ENCODE data around the gene ENOSF1. TPM values are rescaled to one million over a fixed set of nuclear protein-coding genes. Genes with fewer than 3 reads are reported as not detected.
A peak's percentile ranks its signal among the peaks of the same experiment; 100 is the strongest.

The ENOSF1 gene
- total and polyA plus RNA-seq, 4 donors: 24.8 to 63.6 (median 45.1) TPM

DNA sequence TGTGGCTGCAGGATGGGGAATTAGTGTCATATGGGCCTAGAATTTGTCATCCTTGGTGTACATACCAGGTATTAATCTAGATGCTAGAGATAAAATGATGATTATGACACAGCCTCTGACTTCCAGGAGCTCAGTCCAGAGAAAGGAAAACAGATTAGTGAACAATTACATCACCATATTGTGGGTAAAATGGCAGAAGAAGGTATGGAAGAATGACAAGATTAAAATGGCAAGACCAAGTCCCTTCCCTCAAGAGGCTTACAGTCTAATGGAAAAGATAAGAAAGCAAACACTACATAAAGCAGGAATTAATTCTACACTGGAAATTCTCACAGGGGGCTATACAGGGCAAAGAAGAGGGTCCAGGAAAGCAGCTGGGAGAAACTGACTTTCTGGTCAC, 80.9 kb downstream of the ENOSF1 start:
- Histone ChIP-seq H3K4me1 (ENCODE audit: control insufficient read depth, insufficient read depth, low read length) (no peaks in the 10 kb centered on the region), H3K4me3 (ENCODE audit: low read depth, low read length) (no peak overlapping the region), H3K27me3 (ENCODE audit: control insufficient read depth, insufficient read depth, low read length) (no peaks in the 10 kb centered on the region), H3K36me3 (ENCODE audit: control insufficient read depth, insufficient read depth, low read length) (peaks cover 2% of the 10 kb centered on the region), H3K9me3 (ENCODE audit: control insufficient read depth, insufficient read depth, low read length) (no peaks in the 10 kb centered on the region), H3K27ac (ENCODE audit: low read depth, low read length) (no peak overlapping the region)
- no peak for DNase-seq (ENCODE audit: low read depth in 4 of 6, low spot score in 6 of 6)

DNA sequence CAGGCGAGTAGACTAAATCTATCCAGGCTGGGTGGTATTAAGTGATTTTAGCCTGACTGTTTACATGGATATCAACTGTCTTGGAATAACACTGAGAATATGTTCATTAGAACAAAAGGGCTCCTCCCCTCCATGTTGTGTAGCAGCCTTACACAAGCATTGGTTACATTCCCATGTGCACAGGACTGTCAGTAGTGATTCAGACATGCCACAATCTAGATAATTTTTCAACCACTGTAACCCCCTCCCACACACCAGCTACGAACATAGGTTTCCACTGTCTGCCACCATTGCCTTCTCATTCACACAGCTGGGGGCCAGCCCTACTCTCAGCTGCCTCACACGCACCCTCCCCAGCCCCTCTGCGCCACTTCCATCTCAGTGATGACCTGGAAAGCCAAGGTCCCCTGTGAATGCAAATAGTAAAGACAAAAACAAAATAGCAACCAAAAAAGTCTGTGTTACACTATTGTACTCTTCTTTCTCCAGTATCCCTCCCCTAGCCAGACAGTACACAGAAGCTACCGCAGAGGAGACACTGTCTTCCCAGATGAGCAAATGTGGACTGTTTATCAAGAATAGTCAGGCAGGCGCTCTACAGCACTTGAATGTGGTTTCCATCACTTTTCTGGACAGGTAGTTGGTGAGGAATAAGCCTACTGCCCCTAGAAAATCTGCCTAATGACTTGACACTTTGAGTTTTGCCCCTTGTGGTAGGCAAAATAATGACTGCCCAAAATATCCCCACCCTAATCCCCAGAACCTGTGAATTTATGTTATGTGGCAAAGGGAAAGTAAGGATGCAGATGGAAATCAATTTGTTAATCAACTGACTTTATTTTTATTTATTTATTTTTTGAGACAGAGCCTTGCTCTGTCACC, 82.9 kb downstream of the ENOSF1 start:
- WGBS (ENCODE audit: insufficient coverage): 95% methylated on average over 4 of the region's 6 CpGs
- Histone ChIP-seq H3K27ac (ENCODE audit: low read depth, low read length) (no peak overlapping the region), H3K4me1 (ENCODE audit: control insufficient read depth, insufficient read depth, low read length) (no peaks in the 10 kb centered on the region), H3K27me3 (ENCODE audit: control insufficient read depth, insufficient read depth, low read length) (no peaks in the 10 kb centered on the region), H3K36me3 (ENCODE audit: control insufficient read depth, insufficient read depth, low read length) (peaks cover 2% of the 10 kb centered on the region), H3K9me3 (ENCODE audit: control insufficient read depth, insufficient read depth, low read length) (no peaks in the 10 kb centered on the region), H3K4me3 (ENCODE audit: low read depth, low read length) (no peak overlapping the region)
- DNase-seq (ENCODE audit: low read depth in 4 of 6, low spot score in 6 of 6): no peak

DNA sequence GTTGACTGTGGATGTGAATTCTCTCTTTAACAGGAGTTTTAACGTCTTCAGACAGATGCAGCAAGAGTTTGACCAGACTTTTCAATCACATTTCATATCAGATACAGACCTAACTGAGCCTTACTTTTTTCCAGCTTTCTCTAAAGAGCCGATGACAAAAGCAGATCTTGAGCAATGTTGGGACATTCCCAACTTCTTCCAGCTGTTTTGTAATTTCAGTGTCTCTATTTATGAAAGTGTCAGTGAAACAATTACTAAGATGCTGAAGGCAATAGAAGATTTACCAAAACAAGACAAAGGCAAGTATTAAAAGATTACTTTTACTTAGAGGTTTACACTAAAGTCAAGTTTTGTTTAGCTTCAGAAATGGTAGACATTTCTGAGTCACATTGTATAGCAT, 85.2 kb downstream of the ENOSF1 start:
- Histone ChIP-seq H3K9me3 (ENCODE audit: control insufficient read depth, insufficient read depth, low read length) (no peaks in the 10 kb centered on the region), H3K27me3 (ENCODE audit: control insufficient read depth, insufficient read depth, low read length) (no peaks in the 10 kb centered on the region), H3K36me3 (ENCODE audit: control insufficient read depth, insufficient read depth, low read length) (peaks cover 2% of the 10 kb centered on the region), H3K4me1 (ENCODE audit: control insufficient read depth, insufficient read depth, low read length) (no peaks in the 10 kb centered on the region), H3K4me3 (ENCODE audit: low read depth, low read length) (no peak overlapping the region), H3K27ac (ENCODE audit: low read depth, low read length) (no peak overlapping the region)
- DNase-seq (ENCODE audit: low read depth in 4 of 6, low spot score in 6 of 6): no peak
- WGBS (ENCODE audit: insufficient coverage): 86% methylated on average over 1 of the region's 2 CpGs

DNA sequence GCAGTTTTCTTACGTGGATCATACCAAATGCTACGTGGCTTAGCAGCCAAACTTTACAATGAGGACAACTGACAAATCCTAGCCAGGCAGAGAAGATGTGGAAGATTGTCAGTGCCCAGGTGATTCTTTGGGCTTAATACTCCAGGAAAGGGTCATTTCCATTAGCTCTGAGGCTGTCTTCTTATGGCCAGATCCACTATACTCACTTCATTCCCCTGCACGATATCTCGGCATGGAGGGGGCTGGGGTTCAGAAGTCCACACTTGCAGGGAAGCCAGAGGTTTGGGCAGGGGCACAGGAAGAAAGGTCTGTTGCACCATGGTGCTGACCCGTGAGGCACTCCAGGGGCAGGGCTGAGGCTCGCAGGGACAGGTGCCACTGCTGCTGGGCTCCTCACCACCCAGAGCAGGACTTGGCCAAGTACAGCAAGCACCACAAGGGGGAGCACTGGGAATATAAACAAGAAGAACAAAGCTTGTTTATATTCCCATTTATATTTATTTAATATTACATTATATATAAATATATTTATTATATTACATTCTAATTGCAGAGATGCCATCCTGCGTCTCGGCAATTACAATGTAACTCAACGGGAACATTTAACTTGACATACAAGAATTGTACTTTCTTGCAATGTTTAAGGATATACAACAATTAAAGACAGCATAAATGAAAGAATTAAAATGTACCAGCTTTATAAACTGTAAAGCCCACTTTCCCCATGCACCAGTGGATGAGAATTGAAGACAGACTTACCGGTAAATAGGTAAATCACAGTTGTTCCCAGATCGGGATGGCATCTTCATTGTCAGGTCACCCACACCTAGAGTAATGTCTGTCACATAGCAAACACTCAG, 88.4 kb downstream of the ENOSF1 start:
- Histone ChIP-seq H3K27ac (ENCODE audit: low read depth, low read length) (no peak overlapping the region), H3K9me3 (ENCODE audit: control insufficient read depth, insufficient read depth, low read length) (no peaks in the 10 kb centered on the region), H3K4me1 (ENCODE audit: control insufficient read depth, insufficient read depth, low read length) (no peaks in the 10 kb centered on the region), H3K36me3 (ENCODE audit: control insufficient read depth, insufficient read depth, low read length) (peaks cover 2% of the 10 kb centered on the region), H3K27me3 (ENCODE audit: control insufficient read depth, insufficient read depth, low read length) (no peaks in the 10 kb centered on the region), H3K4me3 (ENCODE audit: low read depth, low read length) (no peak overlapping the region)
- peak in 5 of 6 donors; percentile 44 to 90 (median 53) for DNase-seq (ENCODE audit: low read depth in 4 of 6, low spot score in 6 of 6)
- WGBS (ENCODE audit: insufficient coverage): 84% methylated on average over 5 of the region's 11 CpGs

DNA sequence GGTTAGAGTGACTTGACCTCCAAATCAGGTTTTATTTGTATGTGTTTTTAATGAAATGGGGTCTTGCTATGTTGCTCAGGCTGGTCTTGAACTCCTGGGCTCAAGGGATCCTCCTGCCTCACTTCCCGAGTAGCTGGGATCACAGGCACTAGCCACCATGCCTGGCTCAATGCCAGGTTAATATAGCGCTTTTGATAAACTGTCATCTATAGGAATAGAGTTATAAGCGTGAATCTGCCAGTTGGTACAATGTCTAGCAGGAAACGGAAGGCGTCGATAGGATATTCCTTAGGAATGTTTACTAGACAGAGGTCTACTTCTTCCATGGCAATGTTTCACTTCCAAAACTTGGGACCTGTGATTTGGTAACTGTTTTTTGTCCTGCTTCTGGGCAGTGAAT, 90.1 kb downstream of the ENOSF1 start:
- DNase-seq (ENCODE audit: low read depth in 4 of 6, low spot score in 6 of 6): no peak
- no peak overlapping the region for H3K4me3 ChIP-seq (ENCODE audit: low read depth, low read length)
- no peak overlapping the region for H3K27ac ChIP-seq (ENCODE audit: low read depth, low read length)
- no peaks in the 10 kb centered on the region for H3K9me3 ChIP-seq (ENCODE audit: control insufficient read depth, insufficient read depth, low read length)
- no peaks in the 10 kb centered on the region for H3K36me3 ChIP-seq (ENCODE audit: control insufficient read depth, insufficient read depth, low read length)
- no peaks in the 10 kb centered on the region for H3K4me1 ChIP-seq (ENCODE audit: control insufficient read depth, insufficient read depth, low read length)
- no peaks in the 10 kb centered on the region for H3K27me3 ChIP-seq (ENCODE audit: control insufficient read depth, insufficient read depth, low read length)
- 71% methylated on average over 2 of the region's 6 CpGs for WGBS (ENCODE audit: insufficient coverage)

DNA sequence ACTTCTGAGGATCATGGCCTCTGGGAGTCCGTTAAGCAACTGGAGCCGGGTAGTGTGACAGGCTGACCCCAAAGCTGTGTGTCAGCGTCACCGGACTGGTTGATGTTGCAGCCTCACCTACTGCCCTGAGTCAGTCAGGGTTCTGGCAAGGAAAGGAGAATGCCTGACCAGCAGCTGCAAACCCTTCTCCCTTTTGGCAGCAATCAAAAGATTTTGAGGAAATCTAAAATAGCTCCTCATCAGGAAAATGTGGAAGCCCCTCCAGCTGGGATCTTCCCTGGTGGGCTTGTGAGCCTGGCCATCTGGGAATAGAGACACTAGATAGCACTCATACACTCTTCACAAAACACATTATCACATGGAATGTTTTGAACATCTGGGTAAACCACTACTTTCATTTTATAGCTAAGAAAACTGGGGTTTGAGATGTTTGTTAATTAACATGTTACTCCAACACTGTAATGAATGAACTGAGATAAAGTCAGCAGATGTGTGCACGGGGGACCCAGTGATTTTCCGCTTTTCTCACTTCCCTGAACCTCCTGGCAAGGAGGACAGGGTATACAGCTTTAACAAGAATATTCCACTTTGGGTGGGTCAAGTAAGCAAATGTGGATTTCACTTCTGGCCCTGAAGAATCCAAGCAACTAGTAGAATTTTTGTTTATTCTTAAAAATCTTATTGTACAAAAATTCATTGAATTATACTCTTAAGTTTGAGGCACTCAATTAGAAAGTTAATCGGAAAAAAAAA, 91.0 kb downstream of the ENOSF1 start:
- WGBS (ENCODE audit: insufficient coverage): 34% methylated on average over 4 of the region's 7 CpGs
- Histone ChIP-seq H3K4me3 (ENCODE audit: low read depth, low read length) (no peak overlapping the region), H3K9me3 (ENCODE audit: control insufficient read depth, insufficient read depth, low read length) (no peaks in the 10 kb centered on the region), H3K27ac (ENCODE audit: low read depth, low read length) (no peak overlapping the region), H3K27me3 (ENCODE audit: control insufficient read depth, insufficient read depth, low read length) (no peaks in the 10 kb centered on the region), H3K4me1 (ENCODE audit: control insufficient read depth, insufficient read depth, low read length) (no peaks in the 10 kb centered on the region), H3K36me3 (ENCODE audit: control insufficient read depth, insufficient read depth, low read length) (no peaks in the 10 kb centered on the region)
- peak in 1 of 6 donors; percentile 67 for DNase-seq (ENCODE audit: low read depth in 4 of 6, low spot score in 6 of 6)

Other genes with a start within 250 kb of the ENOSF1 start
- 100 to 1,000 TPM in 1 of 2 donors, 10 to 100 TPM in 1; 59.8 to 282 TPM for gene COLEC12, start 211.9 kb downstream of the ENOSF1 start, total RNA-seq
- gene COLEC12, start 211.9 kb downstream of the ENOSF1 start, polyA plus RNA-seq (ENCODE audit: insufficient read length in 2 of 2): 10 to 100 TPM; 19.2 to 55.0 TPM
- not detected for gene CETN1, start 132.2 kb downstream of the ENOSF1 start, total RNA-seq
- gene CETN1, start 132.2 kb downstream of the ENOSF1 start, polyA plus RNA-seq (ENCODE audit: insufficient read length in 2 of 2): not detected
- 10 to 100 TPM in 1 of 2 donors, 1 to 10 TPM in 1; 3.8 to 12.5 TPM for gene CLUL1, start 115.6 kb downstream of the ENOSF1 start, total RNA-seq
- 10 to 100 TPM; 16.0 to 16.8 TPM for gene CLUL1, start 115.6 kb downstream of the ENOSF1 start, polyA plus RNA-seq (ENCODE audit: insufficient read length in 2 of 2)
- gene TYMS, start 55.0 kb downstream of the ENOSF1 start, total RNA-seq: 10 to 100 TPM; 22.1 to 23.4 TPM
- 10 to 100 TPM; 62.8 to 70.3 TPM for gene TYMS, start 55.0 kb downstream of the ENOSF1 start, polyA plus RNA-seq (ENCODE audit: insufficient read length in 2 of 2)
- gene YES1, start 99.6 kb upstream of the ENOSF1 start, total RNA-seq: 10 to 100 TPM; 54.0 to 63.3 TPM
- 10 to 100 TPM; 41.7 to 66.6 TPM for gene YES1, start 99.6 kb upstream of the ENOSF1 start, polyA plus RNA-seq (ENCODE audit: insufficient read length in 2 of 2)
- gene ADCYAP1, start 192.2 kb upstream of the ENOSF1 start, total RNA-seq: 10 to 100 TPM in 1 of 2 donors, 1 to 10 TPM in 1; 5.0 to 21.3 TPM
- 10 to 100 TPM; 12.9 to 14.4 TPM for gene ADCYAP1, start 192.2 kb upstream of the ENOSF1 start, polyA plus RNA-seq (ENCODE audit: insufficient read length in 2 of 2)